Measurements from ENCODE around the gene STARD9. TPM values are rescaled to one million over a fixed set of nuclear protein-coding genes. Genes with fewer than 3 reads are reported as not detected.

The STARD9 gene
- polyA plus RNA-seq, 1 of the 3 experiments (the other 2 are of a cell fraction) = 2.1 TPM

- no peak for TF ChIP-seq USF2 (IDR thresholded peaks at IDR 0.05; ENCODE audit: borderline replicate concordance, low read depth, low read length)
- TF ChIP-seq FOSL2 (IDR thresholded peaks at IDR 0.05; ENCODE audit: borderline replicate concordance, low read depth) = no peak
- TF ChIP-seq NRF1 (IDR thresholded peaks at IDR 0.05; ENCODE audit: low read depth, low read length) = no peak
- no peak for TF ChIP-seq USF1 (IDR thresholded peaks at IDR 0.05; ENCODE audit: borderline replicate concordance, low read depth)
Observed at GRCh38 chr15:42728560-42728959, 153.2 kb downstream of the STARD9 start (continued).

GRCh38 chr15:42728972-42729371 is 153.6 kb downstream of the STARD9 start:
- peaks cover 46 to 94% of the 10 kb centered on the region in 2 experiments for H3K36me3 ChIP-seq (replicated peaks in 1 of 2; ENCODE audit: control insufficient read depth in 1 of 2, insufficient read depth in 2 of 2, low read length in 1 of 2)
- WGBS (ENCODE audit: low lambda C conversion rate) = 94% methylated on average over 14 of the region's 14 CpGs

More at GRCh38 chr15:42728972-42729371, 153.6 kb downstream of the STARD9 start:
- Histone ChIP-seq H3K9ac (no peak overlapping the region), H3K27ac (ENCODE audit: low read depth in 2 of 2, low read length in 1 of 2) (no peak overlapping the region), H3K79me2 (ENCODE audit: insufficient read depth) (no peaks in the 10 kb centered on the region), H3K4me3 (ENCODE audit: low read depth in 2 of 2, low read length in 1 of 2) (no peak overlapping the region), H4K20me1 (ENCODE audit: insufficient read depth) (no peaks in the 10 kb centered on the region), H3K4me2 (no peak overlapping the region), H3K9me2 (no peaks in the 10 kb centered on the region), H3K9me3 (no peaks in the 10 kb centered on the region), H2AFZ (ENCODE audit: low read depth) (no peak overlapping the region), H3K4me1 (ENCODE audit: control insufficient read depth in 1 of 2, insufficient read depth in 2 of 2, low read depth in 1 of 2, low read length in 1 of 2) (peaks cover 0 to 7% of the 10 kb centered on the region in 2 experiments; a peak in 1 of 4 replicates), H3F3A (replicated peaks; ENCODE audit: insufficient read depth) (peaks cover 7% of the 10 kb centered on the region), H3K27me3 (ENCODE audit: insufficient read depth) (no peaks in the 10 kb centered on the region)
- POLR2A ChIA-PET = no interaction called here
- TF ChIP-seq FOXJ3 (CRISPR knock-in tag; IDR thresholded peaks at IDR 0.05) (no peak), PBX3 (IDR thresholded peaks at IDR 0.05) (no peak), TCF12 (IDR thresholded peaks at IDR 0.05) (no peak), MEF2A (IDR thresholded peaks at IDR 0.05; ENCODE audit: borderline replicate concordance, low read depth) (no peak), RCOR1 (IDR thresholded peaks at IDR 0.05; ENCODE audit: low read length) (no peak), NFIC (IDR thresholded peaks at IDR 0.05; ENCODE audit: borderline replicate concordance) (no peak), POLR2AphosphoS5 (IDR thresholded peaks at IDR 0.05; ENCODE audit: low read depth, low read length) (no peak), USF1 (IDR thresholded peaks at IDR 0.05; ENCODE audit: borderline replicate concordance, low read depth) (no peak), CHD2 (IDR thresholded peaks at IDR 0.05; ENCODE audit: low read length, partially characterized antibody) (no peak), FOSL2 (IDR thresholded peaks at IDR 0.05; ENCODE audit: borderline replicate concordance, low read depth) (no peak), TEAD4 (IDR thresholded peaks at IDR 0.05; ENCODE audit: borderline replicate concordance, insufficient read depth) (no peak)
- TF ChIP-seq, protein P1, sequence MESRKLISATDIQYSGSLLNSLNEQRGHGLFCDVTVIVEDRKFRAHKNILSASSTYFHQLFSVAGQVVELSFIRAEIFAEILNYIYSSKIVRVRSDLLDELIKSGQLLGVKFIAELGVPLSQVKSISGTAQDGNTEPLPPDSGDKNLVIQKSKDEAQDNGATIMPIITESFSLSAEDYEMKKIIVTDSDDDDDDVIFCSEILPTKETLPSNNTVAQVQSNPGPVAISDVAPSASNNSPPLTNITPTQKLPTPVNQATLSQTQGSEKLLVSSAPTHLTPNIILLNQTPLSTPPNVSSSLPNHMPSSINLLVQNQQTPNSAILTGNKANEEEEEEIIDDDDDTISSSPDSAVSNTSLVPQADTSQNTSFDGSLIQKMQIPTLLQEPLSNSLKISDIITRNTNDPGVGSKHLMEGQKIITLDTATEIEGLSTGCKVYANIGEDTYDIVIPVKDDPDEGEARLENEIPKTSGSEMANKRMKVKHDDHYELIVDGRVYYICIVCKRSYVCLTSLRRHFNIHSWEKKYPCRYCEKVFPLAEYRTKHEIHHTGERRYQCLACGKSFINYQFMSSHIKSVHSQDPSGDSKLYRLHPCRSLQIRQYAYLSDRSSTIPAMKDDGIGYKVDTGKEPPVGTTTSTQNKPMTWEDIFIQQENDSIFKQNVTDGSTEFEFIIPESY (IDR thresholded peaks at IDR 0.05; ENCODE audit: borderline replicate concordance, low read depth) = no peak
- TF ChIP-seq, protein P2, sequence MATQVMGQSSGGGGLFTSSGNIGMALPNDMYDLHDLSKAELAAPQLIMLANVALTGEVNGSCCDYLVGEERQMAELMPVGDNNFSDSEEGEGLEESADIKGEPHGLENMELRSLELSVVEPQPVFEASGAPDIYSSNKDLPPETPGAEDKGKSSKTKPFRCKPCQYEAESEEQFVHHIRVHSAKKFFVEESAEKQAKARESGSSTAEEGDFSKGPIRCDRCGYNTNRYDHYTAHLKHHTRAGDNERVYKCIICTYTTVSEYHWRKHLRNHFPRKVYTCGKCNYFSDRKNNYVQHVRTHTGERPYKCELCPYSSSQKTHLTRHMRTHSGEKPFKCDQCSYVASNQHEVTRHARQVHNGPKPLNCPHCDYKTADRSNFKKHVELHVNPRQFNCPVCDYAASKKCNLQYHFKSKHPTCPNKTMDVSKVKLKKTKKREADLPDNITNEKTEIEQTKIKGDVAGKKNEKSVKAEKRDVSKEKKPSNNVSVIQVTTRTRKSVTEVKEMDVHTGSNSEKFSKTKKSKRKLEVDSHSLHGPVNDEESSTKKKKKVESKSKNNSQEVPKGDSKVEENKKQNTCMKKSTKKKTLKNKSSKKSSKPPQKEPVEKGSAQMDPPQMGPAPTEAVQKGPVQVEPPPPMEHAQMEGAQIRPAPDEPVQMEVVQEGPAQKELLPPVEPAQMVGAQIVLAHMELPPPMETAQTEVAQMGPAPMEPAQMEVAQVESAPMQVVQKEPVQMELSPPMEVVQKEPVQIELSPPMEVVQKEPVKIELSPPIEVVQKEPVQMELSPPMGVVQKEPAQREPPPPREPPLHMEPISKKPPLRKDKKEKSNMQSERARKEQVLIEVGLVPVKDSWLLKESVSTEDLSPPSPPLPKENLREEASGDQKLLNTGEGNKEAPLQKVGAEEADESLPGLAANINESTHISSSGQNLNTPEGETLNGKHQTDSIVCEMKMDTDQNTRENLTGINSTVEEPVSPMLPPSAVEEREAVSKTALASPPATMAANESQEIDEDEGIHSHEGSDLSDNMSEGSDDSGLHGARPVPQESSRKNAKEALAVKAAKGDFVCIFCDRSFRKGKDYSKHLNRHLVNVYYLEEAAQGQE (IDR thresholded peaks at IDR 0.05; ENCODE audit: low read depth, low read length) = no peak
- DNase-seq = peak; percentile 36
- CTCF ChIA-PET = interaction anchor here (0.9 kb wide), 1 partner anchor 9 kb away, joined by 3 read pairs; no protein-coding TSS in a partner anchor
